Brain pericyte (primary cell): ENCODE results near the gene CBARP.
"Not testable (repeated sequence)": the region's sequence is repeated elsewhere in the genome, so short reads cannot be mapped to it uniquely, and the experiment has no call there.

Source experiments
- DNase-seq: peaks from one replicate; pipeline ENCODE4 v3.0.0-alpha.2; 2012; ENCODE audit warnings: low read depth, low spot score

CBARP gene

DNA sequence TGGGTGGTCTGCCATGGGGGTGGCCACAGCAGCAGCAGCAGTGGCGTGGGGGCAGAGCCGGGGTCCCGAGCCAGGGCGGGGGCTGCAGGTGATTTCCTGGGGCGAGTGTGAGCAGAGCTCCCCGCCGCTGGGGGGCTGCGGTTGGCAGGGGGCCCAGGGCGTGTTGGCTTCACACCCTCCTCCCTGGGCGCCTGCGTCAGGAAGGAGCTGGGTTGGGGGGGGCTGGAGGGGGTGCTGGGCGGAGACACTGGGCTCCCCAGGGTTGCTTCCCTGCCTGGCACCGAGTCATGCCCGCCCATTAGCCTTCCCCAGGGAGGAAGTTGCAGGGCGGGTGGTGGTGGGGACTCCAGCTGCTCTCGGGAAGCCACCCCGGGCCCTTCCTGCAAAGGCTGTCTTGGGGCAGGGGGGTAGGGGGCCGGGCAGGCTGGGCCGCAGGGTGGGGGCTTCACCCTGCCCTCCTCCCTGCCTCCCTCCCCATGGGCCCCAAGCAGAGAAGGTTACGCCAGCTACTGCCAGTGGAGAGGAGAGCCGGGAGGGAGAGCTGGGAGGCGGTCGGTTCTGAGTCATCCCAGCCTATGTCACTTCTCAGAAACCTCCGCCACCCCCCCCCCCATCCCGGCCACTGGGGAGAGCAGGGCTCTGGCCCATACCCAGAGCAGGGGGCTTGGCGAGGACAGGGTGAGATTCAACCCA lies 15.2 kb upstream of the CBARP start:
- DNase-seq = peak; percentile 93

GRCh38 chr19:1252221-1252820 lies 14.5 kb upstream of the CBARP start:
- no peak for DNase-seq

- DNase-seq = no peak
Observed at GRCh38 chr19:1251330-1252220, 13.8 kb upstream of the CBARP start.

GRCh38 chr19:1250437-1251260 lies 12.8 kb upstream of the CBARP start:
- no peak for DNase-seq

GRCh38 chr19:1249990-1250436 lies 12.2 kb upstream of the CBARP start:
- DNase-seq = no peak

- DNase-seq = peak; percentile 81
Observed at GRCh38 chr19:1249298-1249989, 11.6 kb upstream of the CBARP start.

- no peak for DNase-seq
Observed at GRCh38 chr19:1248786-1249297, 11.0 kb upstream of the CBARP start.

DNA sequence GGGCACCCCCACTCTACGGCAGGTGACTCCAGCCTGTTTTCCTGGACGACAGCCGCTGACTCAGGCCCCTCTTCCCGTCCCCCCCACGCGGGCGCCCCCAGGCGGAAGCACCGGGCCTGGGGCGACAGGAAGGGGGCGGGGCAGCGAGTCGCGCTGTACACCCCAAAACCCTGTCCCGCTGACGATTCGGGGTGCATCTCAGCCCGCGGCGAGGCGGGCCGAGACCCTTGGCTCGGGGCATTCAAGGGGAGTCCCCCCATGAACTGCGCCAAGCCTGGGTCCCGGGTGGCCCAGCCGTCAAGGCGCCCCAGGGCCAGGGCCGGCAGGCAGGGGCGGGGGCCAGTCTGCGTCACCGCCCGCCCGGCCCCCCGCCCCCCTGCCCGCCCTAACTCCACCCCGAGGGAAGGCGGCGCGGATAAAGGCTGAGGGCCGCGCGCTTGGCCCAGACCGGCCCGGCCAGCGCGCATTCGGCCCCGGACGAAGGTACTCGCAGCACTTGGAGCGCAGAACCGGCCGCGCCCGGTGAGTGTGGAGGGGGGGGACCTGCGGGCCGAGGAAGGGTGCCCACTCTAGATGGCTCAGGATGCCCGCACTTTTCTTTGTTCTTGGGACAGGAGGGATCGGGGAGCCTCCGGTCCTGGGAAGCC lies 10.5 kb upstream of the CBARP start, which contains the start of gene MIDN:
MIDN (plus strand) TSS at position 445 of the 647 bp plus-strand sequence. CDS start 1,714 bp downstream, outside the sequence.
- DNase-seq = no peak

GRCh38 chr19:1247748-1248138 lies 9.9 kb upstream of the CBARP start:
- no peak for DNase-seq

GRCh38 chr19:1246265-1247087 lies 8.7 kb upstream of the CBARP start:
- DNase-seq = not testable (repeated sequence)

GRCh38 chr19:1245494-1246264 lies 7.9 kb upstream of the CBARP start:
- DNase-seq = no peak

DNA sequence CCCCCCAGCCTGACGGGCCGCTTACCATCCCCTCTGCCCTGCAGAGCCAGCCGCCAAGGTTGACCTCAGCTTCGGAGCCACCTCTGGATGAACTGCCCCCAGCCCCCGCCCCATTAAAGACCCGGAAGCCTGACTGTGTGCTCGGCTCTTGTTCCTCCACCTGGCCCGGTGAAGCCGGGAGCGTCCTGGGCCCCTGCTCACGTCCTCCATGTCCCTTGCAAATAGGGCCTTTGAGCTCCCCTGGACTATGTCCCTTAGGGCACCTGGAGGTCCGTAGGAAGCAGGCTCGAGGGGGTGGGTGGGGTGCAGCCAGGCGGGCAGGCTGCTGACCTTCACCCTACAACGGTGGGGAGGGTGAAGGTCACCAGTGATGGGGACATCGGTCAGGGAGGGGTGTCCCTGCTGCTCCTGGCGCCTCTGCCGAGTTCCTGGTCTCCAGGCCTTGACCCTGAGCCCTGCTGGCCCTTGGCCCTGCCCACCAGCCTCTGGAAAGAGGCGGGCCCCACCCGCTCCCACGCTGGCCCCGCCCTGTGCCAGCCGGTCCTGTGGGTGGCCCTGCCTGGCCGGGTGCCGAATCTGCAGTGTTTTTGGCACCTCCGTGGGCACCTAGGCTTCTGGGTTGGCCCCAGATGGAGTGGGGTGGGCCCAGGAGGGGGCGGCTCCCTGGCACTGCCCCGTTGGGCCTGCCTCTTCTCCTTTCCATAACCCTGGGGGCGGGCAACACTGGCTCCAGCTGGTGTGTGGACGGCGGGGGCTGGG lies 7.1 kb upstream of the CBARP start:
- no peak for DNase-seq

- DNase-seq = no peak
Observed at GRCh38 chr19:1243768-1244692, 6.2 kb upstream of the CBARP start.

- DNase-seq = no peak
Observed at GRCh38 chr19:1241417-1242095, 3.8 kb upstream of the CBARP start, which contains the start of gene ATP5F1D. Gene ATP5F1D, plus strand, starts transcription at chr19:1241751. Its CDS starts 100 bp downstream, at chr19:1241851.

DNA sequence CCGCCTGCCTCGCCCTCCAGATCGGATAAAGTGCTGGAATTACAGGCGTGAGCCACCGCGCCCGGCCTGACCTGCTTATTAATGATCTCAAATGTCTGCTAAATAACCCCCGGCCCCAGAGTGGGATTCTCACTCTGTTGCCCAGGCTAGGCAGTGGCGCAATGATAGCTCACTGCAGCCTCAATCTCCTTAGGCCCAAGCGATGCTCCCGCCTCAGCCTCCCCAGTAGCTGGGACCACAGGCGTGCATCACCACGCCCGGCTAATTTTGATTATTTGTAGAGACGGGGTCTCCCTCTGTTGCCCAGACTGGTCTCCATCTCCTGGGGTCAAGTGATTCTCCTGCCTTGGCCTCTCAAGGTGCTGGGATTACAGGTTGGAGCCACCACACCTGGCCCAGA lies 3.1 kb upstream of the CBARP start:
- DNase-seq = no peak
